NCI-H146 treated with DMSO at 0.1 percent for 48 hours (cell line): ENCODE results near the gene CHPF2.

Experiments
- DNase-seq: peaks from one replicate; lab custom pipeline; 2025; ENCODE audit not compliant: unreplicated experiment; lab: John Stamatoyannopoulos, UW

The CHPF2 gene

DNA sequence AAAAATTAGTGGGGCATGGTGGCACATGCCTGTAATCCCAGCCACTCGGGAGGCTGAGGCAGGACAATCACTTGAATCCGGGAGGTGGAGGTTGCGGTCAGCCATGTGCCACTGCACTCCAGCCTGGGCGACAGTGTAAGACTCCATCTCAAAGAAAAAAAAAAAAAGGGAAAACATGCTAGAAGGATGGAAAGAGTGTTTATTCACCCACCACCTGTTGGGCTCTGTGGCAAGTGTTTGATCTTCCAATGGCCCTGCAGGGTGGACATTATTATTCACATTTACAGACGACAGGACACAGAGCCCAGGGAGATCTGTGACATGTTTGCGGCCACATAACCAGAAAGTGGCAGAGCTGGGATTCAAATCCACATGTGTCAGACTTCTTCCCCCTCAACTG lies 49.4 kb downstream of the CHPF2 start:
- no peak for DNase-seq

DNA sequence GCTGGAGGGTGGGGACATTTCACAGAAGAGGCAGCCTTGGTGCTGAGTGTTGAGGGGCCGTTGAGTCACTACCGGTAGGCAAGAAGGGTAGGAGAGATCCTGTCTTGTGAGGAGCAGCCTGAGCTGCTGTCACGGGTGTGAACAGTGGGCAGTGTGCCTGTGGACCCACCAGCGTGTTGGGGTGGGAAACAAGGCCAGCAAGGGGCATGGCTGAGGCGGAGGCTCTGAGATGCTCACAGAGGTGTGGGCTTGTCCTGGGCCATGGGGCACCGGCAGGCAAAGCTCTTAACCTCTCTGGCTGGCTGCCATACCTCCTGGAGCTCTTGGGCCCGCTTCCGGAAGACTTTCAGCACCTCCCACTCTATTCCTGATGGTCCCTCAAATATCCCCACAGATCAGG lies 49.8 kb downstream of the CHPF2 start:
- DNase-seq: no peak

- no peak for DNase-seq
Measured at GRCh38 chr7:151283302-151283701, 51.0 kb downstream of the CHPF2 start.

GRCh38 chr7:151286148-151286547 lies 53.9 kb downstream of the CHPF2 start:
- DNase-seq: no peak
